ENCODE measurements around the gene TRIM28. TPM values are rescaled to one million over a fixed set of nuclear protein-coding genes. Genes with fewer than 3 reads are reported as not detected.

TRIM28 gene
- total RNA-seq, 2 donors from 2014 or later, result 99.6 to 207 TPM

DNA sequence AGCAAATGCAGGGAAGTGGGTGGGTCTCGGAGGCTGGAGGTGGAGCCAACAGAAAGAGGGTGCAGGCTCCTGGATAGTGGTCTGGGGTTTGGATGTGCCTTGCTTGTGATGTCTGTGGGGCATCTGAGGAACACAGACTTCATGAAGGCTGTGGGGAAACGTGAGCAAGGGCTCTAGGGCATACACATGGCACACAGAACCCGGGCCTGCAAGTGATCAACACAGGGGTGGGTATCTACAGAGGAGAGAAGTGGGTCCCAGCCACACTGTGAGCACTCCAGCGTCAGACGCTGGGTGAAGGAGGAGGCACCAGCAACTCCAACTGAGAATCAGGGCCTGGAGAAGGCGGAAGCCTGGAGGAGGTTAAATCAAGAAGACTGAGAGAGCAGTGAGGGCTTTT, 20.0 kb downstream of the TRIM28 start:
- Histone ChIP-seq H3K9me3 (no peaks in the 10 kb centered on the region), H3K4me1 (peaks cover 2 to 39% of the 10 kb centered on the region in 2 donors), H3K27ac (no peak overlapping the region), H3K36me3 (no peaks in the 10 kb centered on the region), H3K27me3 (no peaks in the 10 kb centered on the region), H3K4me3 (no peak overlapping the region)
- DNase-seq (ENCODE audit: low spot score), result no peak
- TF ChIP-seq, protein P1, sequence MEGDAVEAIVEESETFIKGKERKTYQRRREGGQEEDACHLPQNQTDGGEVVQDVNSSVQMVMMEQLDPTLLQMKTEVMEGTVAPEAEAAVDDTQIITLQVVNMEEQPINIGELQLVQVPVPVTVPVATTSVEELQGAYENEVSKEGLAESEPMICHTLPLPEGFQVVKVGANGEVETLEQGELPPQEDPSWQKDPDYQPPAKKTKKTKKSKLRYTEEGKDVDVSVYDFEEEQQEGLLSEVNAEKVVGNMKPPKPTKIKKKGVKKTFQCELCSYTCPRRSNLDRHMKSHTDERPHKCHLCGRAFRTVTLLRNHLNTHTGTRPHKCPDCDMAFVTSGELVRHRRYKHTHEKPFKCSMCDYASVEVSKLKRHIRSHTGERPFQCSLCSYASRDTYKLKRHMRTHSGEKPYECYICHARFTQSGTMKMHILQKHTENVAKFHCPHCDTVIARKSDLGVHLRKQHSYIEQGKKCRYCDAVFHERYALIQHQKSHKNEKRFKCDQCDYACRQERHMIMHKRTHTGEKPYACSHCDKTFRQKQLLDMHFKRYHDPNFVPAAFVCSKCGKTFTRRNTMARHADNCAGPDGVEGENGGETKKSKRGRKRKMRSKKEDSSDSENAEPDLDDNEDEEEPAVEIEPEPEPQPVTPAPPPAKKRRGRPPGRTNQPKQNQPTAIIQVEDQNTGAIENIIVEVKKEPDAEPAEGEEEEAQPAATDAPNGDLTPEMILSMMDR (IDR thresholded peaks at IDR 0.05), result no peak

DNA sequence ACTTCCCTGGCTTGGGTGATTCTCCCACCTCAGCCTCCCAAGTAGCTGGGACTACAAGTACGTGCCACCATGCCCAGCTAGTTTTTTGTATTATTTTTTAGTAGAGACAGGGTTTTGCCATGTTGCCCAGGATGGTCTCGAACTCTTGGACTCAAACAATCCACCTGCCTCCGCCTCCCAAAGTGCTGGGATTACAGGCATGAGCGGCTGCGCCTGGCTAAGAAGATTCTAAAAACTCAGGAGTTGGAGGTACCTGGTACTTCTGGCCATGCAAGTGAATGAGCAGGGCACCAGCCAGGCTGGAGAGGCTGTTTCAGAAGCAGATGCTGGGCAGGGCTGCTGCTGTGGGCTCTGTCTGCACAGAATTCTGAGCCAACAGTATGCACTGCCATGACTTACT, 23.1 kb downstream of the TRIM28 start:
- TF ChIP-seq, protein P1 (IDR thresholded peaks at IDR 0.05), result no peak
- no peak for DNase-seq (ENCODE audit: low spot score)
- Histone ChIP-seq H3K27ac (no peak overlapping the region), H3K9me3 (no peaks in the 10 kb centered on the region), H3K4me3 (no peak overlapping the region), H3K27me3 (no peaks in the 10 kb centered on the region), H3K36me3 (peaks cover 21% of the 10 kb centered on the region), H3K4me1 (peaks cover 0 to 21% of the 10 kb centered on the region in 2 donors)

DNA sequence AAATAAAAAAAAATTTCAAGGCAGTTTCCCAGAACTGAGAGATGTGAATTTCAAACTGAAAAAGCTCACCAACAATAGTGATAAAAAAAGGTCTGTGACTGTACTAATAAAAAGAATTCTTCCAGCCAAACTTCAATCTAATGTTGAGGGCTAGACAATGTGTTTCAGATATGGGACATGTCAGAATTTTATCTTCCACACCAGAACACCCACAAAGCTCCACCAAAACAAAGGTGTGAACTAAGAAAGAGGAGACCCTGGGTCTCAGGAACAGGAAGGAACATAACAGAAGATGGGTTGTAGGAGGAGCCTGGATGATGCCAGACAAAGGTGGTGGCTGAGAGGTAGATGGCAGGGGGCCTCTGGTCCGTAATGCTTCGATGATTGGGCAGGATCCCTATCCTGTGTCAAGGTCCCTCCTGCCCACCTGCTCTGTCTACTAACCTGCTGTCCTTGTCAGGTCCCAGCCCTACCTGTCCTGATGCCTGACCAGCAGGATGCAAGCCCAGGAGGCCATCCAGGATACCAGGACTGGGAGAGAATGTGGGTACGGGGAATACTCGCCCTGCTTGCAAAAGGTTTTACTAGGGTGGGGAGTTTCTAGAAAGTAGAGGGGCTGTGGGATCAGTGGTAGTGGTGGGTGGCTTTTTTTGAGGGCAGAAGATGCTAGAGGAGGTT, 24.7 kb downstream of the TRIM28 start:
- no peak overlapping the region for H3K4me3 ChIP-seq
- TF ChIP-seq, protein P1 (IDR thresholded peaks at IDR 0.05), result no peak
- peaks cover 0 to 11% of the 10 kb centered on the region in 2 donors for H3K4me1 ChIP-seq
- DNase-seq (ENCODE audit: low spot score), result no peak
- no peaks in the 10 kb centered on the region for H3K9me3 ChIP-seq
- no peaks in the 10 kb centered on the region for H3K27me3 ChIP-seq
- H3K27ac ChIP-seq, result no peak overlapping the region
- H3K36me3 ChIP-seq, result peaks cover 21% of the 10 kb centered on the region

DNA sequence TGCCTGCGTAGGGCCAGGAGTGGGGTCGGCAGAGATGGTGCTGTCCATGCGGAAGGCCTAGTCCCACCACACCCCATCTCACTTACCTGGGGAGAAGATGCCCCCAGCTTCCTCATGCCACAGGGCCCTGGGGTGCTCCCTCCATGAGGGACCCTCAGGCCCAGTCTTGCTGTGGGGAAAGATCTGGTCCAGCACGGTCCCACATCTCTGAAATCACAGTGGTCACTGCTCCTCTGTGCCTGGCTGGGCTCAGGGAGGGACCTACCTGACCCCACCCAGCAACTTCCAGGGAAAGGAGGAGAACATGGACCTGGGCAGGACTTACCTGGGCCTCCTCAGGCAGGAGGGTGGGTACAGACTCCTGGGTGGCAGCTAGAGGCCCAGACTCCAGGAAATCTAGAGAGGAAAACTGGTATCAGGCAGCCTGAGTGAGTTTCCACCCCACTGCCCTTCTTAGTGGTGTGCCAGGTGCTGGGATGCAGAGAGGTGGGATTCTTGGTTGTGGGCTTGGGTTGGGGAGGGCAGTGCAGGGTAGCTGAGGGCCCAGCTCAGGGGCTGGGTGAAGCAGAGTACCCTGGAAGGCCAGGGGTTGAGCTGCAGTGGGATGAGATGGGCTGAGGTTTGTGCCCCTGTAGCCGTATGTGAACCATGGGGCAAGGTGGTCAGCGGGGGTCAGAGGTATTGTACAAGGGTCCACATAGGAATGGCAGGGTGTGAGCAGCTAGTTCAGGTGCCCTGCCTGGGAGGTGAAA, 25.5 kb downstream of the TRIM28 start:
- DNase-seq (ENCODE audit: low spot score), result no peak
- TF ChIP-seq, protein P1 (IDR thresholded peaks at IDR 0.05), result no peak
- no peak overlapping the region for H3K27ac ChIP-seq
- H3K36me3 ChIP-seq, result peaks cover 21% of the 10 kb centered on the region
- no peaks in the 10 kb centered on the region for H3K9me3 ChIP-seq
- H3K4me3 ChIP-seq, result no peak overlapping the region
- no peaks in the 10 kb centered on the region for H3K27me3 ChIP-seq
- peaks cover 0 to 16% of the 10 kb centered on the region in 2 donors for H3K4me1 ChIP-seq

DNA sequence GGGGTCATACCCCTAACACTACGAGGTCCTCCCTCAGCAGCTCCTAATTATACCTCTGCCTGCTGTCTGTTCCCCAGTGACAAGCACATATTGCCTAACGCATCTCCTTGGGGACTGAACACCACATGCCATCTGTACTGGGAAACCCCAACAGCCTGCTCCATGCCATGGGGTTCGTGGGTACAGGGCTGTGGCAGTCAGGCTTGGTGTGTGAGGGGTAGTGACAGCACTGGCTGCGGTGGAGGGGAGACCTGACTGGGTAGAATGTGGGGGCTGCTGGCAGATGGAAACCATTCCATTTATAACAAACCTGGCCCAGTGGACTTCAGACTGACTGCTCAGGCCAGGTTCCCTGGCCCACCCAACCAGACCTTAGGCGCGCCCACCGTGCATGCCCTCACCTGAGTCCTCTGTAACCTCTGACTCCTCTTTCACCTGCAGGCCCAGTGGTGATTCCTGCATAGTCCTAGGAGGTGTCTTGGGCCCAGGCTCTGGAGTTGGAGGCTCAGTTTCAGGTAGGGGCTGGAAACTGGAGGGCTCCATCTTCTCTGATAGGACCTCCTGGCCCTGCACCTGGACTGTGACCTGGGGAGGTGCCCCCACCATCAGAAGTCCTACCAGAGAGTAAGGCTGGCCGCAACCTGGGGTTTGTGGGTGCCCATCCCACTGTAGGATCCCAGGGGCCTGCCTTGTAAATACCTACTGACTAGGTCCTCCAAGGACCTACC, 26.2 kb downstream of the TRIM28 start:
- DNase-seq (ENCODE audit: low spot score), result no peak
- Histone ChIP-seq H3K4me1 (peaks cover 0 to 19% of the 10 kb centered on the region in 2 donors), H3K27me3 (no peaks in the 10 kb centered on the region), H3K27ac (no peak overlapping the region), H3K9me3 (no peaks in the 10 kb centered on the region), H3K4me3 (no peak overlapping the region), H3K36me3 (peaks cover 21% of the 10 kb centered on the region)
- TF ChIP-seq, protein P1 (IDR thresholded peaks at IDR 0.05), result no peak

Data from right atrium auricular region (tissue), 2 donors.